Measurements from ENCODE around the gene ZNF691.
"Not testable (repeated sequence)": the region's sequence is repeated elsewhere in the genome, so short reads cannot be mapped to it uniquely, and the experiment has no call there.

ZNF691 gene

GRCh38 chr1:42891465-42892138 is 45.2 kb downstream of the ZNF691 start:
- TF ChIP-seq ZNF274 (IDR thresholded peaks at IDR 0.05; ENCODE audit: low read depth, low read length): no peak
- no peak for TF ChIP-seq YY1 (IDR thresholded peaks at IDR 0.05; ENCODE audit: insufficient read depth, insufficient read length)
- TF ChIP-seq SUZ12 (IDR thresholded peaks at IDR 0.05; ENCODE audit: extremely low read depth, insufficient read depth, insufficient read length): no peak

GRCh38 chr1:42899960-42900359 is 53.5 kb downstream of the ZNF691 start:
- H3K27me3 ChIP-seq (ENCODE audit: insufficient read depth, insufficient read length); H3K4me1 ChIP-seq (ENCODE audit: insufficient read depth, insufficient read length); H3K36me3 ChIP-seq (ENCODE audit: insufficient read depth, insufficient read length, low read length); H3K9ac ChIP-seq (ENCODE audit: insufficient read length, low read depth); DNase-seq (ENCODE audit: low read depth, low spot score); H3K4me3 ChIP-seq (ENCODE audit: insufficient read length, low read depth): not testable (repeated sequence)
- peaks cover 18% of the 10 kb centered on the region; the same call in 1 of the 2 replicates for H3K9me3 ChIP-seq (ENCODE audit: insufficient read depth, low read length)

More at GRCh38 chr1:42891465-42892138, 45.2 kb downstream of the ZNF691 start:
- Histone ChIP-seq H3K27me3 (ENCODE audit: insufficient read depth, insufficient read length) (peaks cover 3% of the 10 kb centered on the region), H3K4me3 (ENCODE audit: insufficient read length, low read depth) (no peak overlapping the region), H3K36me3 (ENCODE audit: insufficient read depth, insufficient read length, low read length) (no peaks in the 10 kb centered on the region), H3K4me1 (ENCODE audit: insufficient read depth, insufficient read length) (no peaks in the 10 kb centered on the region), H3K9me3 (ENCODE audit: insufficient read depth, low read length) (no peaks in the 10 kb centered on the region; the same call in 1 of the 2 replicates), H3K9ac (ENCODE audit: insufficient read length, low read depth) (no peak overlapping the region)
- no peak for DNase-seq (ENCODE audit: low read depth, low spot score)

All from NT2/D1 (cell line).